Activated gamma-delta T cell treated with anti-CD3 and anti-CD28 coated beads, Interleukin-2, amount 50 U/mL, for 16 hours (primary cell): ENCODE data around the gene LMO4.

ENCODE experiments used
- DNase-seq: peaks from one replicate; pipeline ENCODE4 v3.0.0-alpha.2; 2020; ENCODE audit warnings: low read depth

LMO4 gene

DNA sequence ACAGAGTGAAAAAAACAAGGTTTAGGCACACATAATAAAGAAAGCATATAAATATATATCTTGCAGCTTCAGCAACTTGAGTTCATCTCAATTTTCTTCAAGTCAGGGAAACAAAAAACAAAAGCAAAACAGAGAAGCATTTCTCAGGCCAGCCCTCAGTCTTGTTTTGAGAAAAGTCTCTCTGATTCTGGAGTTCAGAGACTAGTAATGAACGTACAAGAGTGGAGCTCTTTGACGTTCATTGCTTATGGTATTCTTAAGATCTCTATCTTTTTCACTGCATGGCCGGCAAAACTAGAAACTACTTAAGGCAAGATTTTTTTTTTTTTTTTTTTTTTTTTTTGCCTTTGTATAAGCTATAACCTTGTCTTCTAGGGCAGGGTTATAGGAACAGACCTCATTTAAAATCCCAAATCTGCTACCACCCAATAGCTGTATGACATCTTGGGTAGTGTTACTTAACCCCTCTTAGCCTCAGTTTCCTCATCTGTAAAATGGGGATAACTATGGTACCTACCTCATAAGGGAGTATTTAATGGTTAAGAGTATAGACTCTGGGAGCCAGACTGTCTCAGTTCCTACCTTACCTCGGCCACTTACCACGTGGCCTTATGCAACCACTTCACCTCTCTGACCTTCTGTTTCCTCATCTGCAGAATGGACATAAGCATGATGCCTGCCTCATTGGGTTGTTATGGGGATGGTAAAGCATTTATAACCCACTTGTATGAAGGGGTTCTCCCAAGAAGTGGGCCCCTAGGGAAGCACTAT, 33.6 kb downstream of the LMO4 start:
- no peak for DNase-seq

DNA sequence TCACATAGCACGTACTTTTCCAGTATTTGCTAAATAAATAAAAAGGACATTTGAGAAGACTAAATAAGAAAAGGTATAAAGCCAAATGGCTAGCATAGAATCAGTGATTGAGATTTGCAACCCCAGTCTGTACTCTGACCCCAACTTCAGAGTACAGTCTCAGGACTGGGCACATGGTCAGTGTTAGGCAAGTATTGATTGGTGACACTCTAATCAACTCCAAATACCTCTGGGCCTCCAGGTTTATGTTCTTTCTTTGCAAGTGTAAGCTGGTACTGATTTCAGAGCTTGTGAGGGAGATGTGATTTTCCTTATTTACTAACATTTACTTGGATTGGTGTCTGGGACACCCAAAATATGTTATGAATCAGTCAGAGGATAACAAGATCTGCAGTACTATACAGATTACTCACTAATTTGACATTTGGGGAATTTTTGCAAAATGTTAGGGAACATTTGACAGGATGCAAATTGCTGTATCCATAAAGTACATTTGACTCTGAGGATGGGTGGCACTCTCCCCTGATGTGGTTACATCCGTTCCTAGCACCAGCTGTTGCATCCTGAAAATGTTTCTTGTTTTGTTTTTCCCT, 34.2 kb downstream of the LMO4 start:
- DNase-seq, result no peak

DNA sequence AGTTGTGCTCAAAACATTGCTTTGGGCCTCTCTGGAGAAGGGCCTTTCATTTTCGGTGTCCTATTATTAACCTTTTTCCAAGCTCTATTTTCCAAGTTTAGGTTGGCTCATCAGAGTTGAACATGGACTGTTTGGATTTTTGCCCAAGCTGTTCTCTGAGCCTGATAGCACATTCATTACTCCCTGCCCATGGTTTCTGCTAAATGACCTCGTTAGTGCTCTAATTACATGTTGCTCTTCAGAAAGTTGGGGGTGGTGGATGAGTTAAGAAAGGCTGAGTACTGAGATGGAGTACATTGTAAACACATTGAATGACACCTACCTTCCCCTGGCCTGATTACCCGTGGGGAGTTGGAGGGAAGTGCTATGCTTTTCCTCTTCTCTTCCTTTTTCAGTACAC, 38.9 kb downstream of the LMO4 start:
- no peak for DNase-seq

DNA sequence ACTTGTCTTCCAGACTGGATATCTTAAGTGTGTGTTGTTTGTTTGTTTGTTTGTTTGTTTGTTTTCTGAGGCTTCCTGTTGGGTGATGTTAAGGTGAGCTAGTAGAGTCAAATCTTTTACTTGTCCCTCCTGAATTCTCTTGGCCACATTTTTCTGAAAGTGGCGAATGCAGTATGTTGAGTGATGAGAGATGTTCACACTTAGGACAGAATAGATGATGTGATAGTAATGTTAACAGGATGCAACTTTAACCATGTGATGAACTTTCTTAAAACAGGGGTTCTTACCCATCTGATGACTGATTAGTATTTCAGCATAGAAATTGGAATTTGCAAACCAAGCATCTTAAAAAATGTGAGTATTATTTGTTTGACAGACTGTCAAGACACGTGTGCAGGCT, 40.2 kb downstream of the LMO4 start:
- DNase-seq, result no peak

DNA sequence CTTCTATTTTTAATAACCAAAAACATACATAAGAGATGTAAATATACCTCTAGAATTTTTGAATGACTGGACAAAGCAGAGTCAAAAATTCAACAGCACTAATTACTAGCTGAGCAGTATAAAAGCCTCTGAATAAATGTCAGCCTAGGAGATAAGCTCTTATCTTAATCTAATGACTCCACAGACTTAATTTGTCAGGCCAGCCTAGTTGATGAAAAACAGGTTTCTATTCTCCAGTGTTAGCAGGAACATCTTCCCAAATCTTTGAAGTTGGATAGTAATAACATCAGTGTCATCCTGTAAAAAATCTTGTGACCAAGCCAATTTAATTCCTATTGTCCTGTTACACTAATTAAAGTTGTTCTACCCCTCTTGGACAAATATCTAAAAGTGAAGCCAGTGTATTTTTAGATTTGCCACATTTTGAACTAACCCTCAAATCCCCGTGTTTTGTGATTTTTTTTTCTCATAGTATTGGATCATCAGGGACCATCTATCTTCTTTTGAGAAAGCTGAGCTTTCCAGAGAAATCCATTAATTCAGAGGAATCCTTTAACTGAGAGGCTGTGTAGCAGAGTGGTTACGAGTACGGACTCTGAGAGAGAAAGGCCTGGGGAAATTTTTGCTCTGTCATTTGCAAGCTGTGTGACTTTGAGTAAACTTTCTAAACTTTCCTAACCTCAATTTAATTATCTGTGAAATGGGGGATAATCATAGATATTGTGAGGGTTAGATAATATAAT, 41.2 kb downstream of the LMO4 start:
- DNase-seq, result no peak

DNA sequence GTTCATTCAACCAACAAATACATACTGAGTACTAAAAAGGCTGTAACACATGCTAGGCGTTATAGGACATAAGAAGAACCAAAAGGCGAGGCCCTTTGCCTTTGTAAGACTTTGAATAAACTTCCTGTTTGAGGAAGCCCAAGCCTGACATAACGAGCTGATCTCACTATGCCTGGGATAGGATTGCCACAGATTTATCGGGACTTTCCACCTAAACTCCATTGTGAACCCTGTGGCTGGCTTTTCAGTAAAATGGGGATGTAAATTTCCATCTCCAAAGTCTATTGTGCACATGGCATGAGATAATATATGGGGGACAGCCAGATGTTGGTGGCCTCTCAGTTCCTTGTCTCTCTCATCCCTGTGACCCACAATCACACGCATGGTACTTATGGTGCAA, 41.9 kb downstream of the LMO4 start:
- no peak for DNase-seq

DNA sequence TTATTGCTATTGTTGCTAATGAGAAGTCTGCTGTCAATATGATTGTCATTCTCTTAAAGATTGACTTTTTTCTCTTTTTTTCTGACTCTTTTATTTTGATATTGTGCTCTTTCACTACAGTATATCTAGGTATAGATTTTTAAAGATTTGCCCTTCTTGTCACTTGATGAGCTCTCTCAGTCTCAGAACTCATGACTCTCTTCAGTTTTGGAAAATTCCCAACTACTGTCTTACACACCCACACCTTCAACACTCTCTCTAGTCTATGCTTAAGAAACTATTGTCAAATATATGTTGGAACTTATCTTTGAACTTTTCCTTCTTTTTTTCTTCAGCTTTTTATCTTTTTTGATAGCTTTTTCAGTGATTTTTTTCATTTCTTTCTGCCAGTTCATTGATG, 50.6 kb downstream of the LMO4 start:
- DNase-seq, result no peak

DNA sequence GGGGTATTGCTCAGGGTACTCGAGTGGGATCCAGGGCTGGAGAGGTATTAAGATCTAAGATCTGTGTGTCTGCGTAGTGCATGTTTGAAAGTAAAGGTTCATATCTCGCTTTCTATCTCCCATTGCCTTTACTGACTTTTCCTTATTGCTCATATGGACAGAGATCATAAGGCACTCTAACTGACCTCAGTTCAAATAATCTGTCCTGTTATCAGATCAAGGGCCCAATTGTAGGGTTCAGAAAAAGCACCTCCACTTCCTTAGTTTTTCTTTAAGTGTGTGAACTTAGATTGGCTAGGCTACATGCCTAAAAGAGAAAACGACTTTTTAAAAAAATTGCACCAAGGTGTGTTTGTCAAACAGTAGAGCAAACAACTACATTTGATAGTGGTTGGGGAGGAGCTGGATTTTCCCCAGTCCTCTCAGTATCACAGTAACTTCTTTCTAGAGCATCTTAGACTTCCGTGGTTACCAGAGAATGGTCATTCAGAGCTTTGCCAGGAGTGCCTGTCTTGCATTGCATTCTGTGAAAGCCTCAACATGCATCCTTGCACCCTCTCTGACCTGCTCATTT, 57.6 kb downstream of the LMO4 start:
- no peak for DNase-seq

DNA sequence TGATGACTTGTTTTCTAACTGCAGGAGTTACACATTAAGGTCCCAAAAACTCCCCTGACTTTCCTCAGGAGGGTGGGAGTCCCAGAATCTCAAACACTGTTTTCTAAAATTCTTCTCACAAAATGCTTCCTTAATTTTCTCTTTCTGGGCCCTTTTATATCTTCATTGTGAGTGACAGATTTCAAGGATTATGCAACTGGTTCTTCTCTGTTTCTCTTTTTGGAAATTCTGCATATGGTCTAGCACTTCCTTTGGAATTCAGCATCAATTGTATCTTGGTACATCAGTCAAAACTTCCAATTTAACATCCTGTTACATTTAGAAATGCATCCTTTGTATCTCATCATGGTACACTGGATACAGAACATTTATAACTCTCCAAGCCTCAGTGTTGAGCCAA, 59.7 kb downstream of the LMO4 start:
- no peak for DNase-seq

DNA sequence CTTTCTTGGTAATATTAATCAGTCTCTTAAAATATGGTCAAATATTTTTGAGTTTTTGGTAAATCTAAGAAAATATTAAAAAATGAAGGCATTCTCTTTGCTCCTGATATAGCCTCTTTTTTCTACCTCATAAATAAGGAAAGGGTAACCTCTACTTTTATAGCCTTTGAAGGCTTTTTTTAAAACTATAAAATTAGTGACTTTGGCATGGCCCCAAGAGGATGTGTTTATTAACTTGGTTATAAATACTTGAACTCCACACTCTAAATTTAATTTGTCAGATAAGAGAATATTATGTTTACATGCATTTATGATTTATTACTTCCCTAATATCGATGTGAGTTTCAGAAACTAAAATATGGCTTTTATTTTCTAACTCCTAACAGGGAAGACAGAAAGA, 60.3 kb downstream of the LMO4 start:
- no peak for DNase-seq

DNA sequence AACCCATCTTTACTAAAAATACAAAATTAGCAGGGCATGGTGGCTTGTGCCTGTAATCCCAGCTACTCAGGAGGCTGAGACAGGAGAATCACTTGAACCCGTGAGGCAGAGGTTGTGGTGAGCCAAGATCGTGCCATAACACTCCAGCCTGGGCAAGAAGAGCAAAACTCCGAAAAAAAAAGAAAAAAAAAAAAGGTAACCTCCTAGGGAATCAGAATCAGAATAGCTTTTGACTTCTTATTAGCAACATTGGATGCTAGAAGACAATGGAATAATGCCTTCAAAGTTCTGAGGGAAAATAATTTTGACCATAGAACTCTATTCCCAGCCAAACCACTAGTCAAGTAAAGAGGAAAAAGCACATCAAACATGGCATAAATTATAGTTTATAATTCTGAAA, 60.9 kb downstream of the LMO4 start:
- DNase-seq, result no peak

DNA sequence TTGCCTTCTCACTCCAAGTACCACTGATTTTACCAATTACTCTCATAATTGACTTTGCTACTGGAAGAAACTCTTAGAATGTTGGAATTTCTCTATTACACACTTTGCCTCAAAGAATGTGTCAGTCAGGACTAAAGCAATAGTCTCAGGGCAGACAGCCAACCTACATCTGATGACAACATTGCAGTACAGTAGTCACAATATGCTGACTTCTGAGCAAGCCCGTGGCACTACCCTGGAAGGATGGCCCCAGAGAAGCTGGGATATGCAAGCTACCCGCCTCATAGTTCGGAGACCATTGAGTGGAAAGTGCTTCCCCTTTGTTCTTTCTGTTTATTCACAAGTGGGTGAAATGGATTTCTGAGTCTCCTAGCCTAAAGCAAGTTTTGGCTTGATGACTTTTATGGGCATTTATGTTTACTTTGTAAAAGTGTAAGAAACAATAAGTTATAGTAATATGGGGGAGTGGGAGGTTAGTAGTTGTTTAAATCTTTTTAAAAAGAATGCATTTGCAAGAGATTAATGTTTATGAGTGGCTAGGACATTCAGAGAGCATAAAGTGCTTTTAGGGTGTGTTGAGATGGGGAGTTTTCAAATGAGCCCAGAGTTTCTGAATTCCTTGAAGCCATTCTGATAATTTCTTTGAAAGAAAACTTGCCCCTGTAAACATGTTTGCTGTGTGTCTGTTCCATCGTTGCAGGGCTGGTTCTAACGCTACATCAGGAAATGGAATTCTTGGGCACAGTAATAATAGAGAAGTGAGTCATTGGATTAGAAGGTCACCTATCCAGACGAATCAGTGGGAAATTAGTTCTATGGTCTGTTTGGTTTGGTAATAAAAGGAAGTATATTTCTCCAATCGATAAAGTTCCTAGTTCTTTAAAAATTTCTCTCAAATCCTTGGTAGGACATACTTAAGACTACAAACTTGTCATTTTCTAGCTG, 63.8 kb downstream of the LMO4 start:
- DNase-seq, result no peak

DNA sequence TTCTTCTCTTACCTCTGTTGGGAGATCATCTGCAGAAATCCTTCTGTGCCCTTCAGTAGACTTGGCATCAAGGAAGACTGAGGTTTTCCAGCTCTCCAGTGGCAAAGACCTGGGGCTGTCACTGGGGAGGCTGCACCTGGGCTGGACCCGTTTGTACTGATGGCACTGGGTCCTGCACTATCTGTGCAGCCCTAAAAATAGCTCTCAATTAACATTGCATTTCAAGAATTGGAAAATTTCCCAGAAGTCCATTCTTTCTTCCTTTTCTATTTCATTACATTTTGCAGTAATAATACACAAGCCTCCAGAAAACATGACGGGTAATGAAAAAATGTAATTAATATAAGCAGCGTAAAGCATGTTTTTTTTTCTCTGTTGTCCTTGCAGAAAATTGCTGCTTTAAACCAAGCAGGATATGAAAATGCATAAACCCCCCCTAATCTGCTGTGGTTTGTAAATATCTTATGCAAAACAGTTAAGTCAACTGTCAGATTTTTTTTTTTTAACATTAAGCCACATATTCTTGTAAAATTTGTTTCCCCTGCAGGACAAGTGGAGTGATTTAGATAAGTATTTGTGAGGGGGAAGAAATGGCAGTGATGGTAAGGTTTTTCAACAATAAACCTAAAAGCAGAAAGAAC, 64.9 kb downstream of the LMO4 start:
- DNase-seq, result no peak

DNA sequence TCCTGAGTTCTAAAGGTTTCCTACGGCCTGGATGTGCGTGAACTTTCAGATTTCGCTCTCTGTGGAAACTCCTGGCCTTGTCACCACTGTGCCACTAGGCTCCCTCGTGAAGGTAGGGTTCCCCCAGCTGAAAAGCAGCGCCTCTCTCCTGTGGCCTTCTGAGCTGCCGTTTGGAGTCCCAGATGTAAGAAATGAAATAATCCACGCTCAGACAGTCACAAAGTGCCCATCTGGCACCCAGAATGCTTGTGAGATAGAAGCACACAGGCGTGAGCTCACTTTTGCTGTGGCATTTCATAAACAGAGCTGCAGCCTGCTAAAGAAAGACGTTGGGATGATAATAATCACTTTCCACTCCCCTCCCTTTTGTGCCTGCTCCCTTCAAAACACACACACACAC, 65.8 kb downstream of the LMO4 start:
- no peak for DNase-seq

DNA sequence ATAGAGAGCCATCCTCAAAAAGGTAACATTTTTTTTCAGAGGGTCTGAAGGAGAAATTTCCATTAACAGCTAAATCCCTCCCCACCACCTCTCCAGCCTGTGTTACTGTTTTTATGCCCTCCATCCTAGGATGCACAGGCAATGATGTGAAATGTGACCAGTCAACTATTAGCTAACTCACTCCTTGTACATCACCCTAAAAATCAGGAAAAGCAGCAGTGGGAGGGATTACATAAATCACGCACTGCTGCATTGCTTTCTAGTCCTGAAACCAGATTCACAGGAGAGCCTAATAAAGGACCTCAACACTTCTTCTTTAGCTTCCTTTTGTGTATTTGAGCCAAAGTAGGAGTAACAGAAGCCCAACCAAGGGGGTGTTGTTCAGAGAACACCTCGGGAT, 66.3 kb downstream of the LMO4 start:
- no peak for DNase-seq
